ENCODE measurements around the gene HDAC1.
"Not testable (repeated sequence)": the region's sequence is repeated elsewhere in the genome, so short reads cannot be mapped to it uniquely, and the experiment has no call there.

HDAC1 gene

GRCh38 chr1:32274646-32275340, 17.1 kb upstream of the HDAC1 start:
- no peak for DNase-seq (ENCODE audit: low read depth)

GRCh38 chr1:32275424-32275823, 16.5 kb upstream of the HDAC1 start:
- DNase-seq (ENCODE audit: low read depth): no peak

DNA sequence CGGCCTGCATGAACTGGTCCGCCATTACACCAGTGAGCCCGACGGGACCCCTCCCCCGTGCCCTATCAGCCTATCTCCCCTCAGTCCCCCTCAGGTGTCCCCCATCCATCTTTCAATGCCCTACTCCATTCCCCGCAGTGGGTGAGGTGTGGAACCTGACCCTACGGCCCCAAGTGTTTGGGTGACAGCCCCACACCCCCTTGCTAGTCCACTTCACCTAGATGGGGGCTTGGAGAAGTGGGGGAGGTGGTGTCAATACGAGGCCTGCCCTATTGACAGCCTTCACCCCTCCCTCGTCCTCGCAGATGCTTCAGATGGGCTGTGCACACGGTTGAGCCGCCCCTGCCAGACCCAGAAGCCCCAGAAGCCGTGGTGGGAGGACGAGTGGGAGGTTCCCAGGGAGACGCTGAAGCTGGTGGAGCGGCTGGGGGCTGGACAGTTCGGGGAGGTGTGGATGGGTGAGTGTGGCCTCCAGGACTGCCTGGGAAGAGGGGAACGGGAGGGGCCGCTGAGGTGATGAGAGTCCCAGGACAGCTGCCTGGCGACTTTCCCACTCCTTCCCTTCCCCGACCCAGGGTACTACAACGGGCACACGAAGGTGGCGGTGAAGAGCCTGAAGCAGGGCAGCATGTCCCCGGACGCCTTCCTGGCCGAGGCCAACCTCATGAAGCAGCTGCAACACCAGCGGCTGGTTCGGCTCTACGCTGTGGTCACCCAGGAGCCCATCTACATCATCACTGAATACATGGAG, 15.7 kb upstream of the HDAC1 start:
- DNase-seq (ENCODE audit: low read depth): no peak

- DNase-seq (ENCODE audit: low read depth): not testable (repeated sequence)
Observed at GRCh38 chr1:32284777-32285176, 7.1 kb upstream of the HDAC1 start.

GRCh38 chr1:32285658-32286057, 6.2 kb upstream of the HDAC1 start:
- no peak for DNase-seq (ENCODE audit: low read depth)

DNA sequence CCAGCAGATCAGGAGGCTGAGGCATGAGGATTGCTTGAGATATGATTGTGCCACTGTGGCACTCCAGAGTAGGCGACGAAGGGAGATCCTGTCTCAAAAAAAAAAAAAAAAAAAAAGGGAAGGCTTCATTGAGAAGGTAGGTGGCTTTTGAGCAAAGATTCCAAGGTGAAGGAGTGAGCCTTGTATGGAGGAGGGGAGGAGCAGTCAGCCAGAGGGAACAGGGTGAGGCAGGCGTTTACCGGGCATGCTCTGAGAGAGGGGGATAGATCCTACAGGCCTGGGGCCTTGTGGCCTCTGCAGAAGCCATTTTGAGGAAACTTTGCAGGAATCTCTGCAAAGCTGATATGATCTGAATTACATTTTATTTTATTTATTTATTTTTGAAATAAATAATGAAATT, 5.1 kb upstream of the HDAC1 start:
- DNase-seq (ENCODE audit: low read depth): no peak

GRCh38 chr1:32289256-32289655, 2.6 kb upstream of the HDAC1 start:
- DNase-seq (ENCODE audit: low read depth): no peak

- no peak for DNase-seq (ENCODE audit: low read depth)
Observed at GRCh38 chr1:32291145-32291707, 657 bp upstream of the HDAC1 start.

DNA sequence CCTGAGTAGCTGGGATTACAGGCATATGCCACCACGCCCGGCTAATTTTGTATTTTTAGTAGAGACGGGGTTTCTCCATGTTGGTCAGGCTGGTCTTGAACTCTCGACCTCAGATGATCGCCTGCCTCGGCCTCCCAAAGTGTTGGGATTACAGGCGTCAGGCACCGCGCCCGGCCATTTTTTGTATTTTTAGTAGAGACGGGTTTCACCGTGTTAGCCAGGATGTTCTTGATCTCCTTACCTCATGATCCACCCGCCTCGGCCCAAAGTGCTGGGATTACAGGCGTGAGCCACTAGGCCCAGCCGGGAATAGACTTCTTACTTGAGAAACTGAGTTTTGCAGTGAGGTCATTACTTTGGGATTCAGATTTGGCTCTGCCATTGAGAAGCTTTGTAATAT, 6.3 kb downstream of the HDAC1 start:
- not testable (repeated sequence) for DNase-seq (ENCODE audit: low read depth)

GRCh38 chr1:32299327-32299726, 7.4 kb downstream of the HDAC1 start:
- no peak for DNase-seq (ENCODE audit: low read depth)

GRCh38 chr1:32303358-32303757, 11.5 kb downstream of the HDAC1 start:
- DNase-seq (ENCODE audit: low read depth): no peak

DNA sequence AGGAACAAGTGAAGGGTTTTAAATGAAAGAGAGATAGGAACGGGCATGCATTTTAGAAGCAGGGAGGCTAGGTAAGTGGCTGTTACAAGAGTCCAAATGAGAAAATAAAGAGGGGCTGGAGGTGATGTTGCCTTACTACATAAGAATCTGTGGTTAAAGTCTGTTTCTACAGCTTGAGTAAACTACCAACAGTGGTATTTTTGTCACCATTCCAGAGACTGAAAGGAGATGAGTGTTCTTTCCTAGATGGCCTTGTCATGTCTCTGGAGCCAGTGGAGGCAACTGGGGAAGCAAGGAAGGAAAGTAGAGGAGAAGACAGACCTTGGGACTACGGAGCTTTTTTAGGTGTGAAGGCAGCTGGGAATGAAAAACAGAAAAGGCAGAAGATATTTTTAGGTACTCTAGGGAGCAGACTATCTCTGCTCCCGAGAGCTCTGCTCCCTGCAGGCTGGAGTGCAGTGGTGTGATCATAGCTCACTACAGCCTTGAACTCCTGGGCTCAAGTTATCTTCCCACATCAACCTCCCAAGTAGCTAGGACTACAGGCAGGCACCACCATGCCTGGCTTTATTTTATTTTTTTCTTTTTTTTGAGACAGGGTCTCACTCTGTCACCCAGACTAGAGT, 12.2 kb downstream of the HDAC1 start:
- DNase-seq (ENCODE audit: low read depth): no peak

DNA sequence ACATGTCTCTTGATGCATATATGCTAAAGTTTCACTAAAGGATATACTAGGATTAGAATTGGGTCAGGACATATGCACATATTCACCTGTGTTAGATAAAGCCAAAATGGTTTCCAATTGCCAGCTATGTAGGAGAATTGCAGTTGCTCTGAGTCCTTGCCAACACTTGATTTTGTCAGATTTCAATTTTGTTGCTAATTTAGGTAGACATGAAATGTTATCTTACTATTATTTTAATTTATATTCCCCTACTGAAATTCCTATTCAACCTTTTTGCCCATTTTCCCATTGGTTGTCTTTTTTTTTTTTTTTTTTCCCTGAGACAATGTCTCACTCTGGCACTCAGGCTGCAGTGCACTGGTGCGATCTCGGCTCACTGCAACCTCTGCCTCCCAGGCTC, 13.4 kb downstream of the HDAC1 start:
- no peak for DNase-seq (ENCODE audit: low read depth)

DNA sequence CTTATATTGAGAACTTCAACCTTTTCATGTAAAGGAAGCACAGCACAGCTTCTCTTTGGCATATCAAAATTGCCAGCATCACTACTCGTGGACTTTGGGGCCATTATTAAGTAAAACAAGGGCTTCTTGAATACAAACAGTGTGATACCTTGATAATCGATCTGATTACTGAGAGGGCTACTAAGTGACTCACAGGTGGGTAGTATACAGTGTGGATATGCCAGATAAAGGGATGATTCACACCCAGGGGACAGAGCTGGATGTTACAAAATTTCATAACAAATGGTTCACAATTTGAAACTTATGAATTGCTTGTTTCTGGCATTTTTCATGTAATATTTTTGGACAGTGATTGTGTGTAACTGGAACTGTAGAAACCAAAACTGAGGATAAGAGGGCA, 15.4 kb downstream of the HDAC1 start:
- DNase-seq (ENCODE audit: low read depth): no peak

DNA sequence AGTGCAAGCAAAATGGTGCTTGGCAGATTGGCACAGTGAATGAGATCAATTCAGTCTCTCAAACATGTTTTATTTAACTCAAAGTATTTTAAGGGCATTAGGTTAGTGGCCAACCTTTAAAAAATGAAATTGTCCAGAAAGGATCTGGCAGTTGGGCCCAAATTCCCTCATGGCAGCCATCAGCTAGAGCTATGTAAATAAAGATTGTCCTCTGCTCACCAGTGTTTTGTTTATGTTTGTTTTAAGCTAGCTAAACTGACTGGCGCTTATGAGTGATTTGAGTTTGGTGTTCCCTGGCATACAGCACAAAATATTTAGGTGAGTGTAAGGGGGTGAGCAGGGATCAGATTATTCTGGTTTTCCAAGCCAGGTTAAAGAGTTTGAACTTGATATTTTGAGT, 18.1 kb downstream of the HDAC1 start:
- no peak for DNase-seq (ENCODE audit: low read depth)

GRCh38 chr1:32311709-32312393, 20.0 kb downstream of the HDAC1 start:
- DNase-seq (ENCODE audit: low read depth): no peak

DNA sequence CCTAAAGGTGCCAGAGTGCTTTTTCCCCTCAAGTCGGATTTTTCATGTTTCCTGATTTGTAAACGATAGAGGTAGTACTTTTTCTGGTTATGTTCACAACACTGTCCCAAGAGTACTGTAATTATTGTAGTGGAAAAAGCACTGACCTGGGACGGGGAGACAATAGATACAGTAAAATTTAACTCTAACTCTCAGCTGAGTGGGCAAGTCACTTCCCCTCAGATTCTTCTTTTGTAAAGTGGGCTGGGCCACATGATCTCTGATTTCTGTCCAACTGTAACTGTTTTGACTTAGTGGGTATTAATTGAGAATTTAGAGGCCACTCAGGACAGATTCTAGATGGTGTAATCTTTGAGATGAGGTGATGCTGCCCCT, 25.0 kb downstream of the HDAC1 start:
- no peak for DNase-seq (ENCODE audit: low read depth)

DNA sequence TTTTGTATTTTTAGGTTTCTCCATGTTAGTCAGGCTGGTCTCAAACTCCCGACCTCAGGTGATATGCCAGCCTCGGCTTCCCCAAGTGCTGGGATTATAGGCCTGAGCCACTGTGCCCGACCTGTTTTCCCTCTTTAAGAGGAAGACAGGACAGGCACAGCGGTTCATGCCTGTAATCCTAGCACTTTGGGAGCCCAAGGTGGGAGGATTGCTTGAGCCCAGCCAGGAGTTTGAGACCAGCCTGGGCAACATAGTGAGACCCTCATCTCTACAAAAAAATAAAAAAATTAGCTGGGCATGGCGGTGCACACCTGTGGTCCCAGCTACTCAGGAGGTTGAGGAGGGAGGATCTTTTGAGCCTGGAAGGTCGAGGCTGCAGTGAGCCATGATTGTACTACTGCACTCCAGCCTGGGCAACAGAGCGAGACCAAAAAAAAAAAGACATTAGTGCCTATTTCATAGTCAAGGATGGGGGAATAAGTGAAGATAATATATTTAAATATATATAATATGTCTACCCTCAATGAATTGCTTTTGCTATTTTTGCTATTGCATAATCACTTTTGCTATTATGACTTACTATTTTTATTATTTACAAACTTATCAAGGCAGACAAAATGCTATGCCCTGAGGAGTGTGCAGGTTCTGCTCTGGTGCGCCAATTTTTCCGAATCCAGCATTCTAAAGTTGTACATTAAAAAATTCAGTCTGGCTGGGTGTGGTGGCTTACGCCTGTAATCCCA, 26.4 kb downstream of the HDAC1 start:
- DNase-seq (ENCODE audit: low read depth): no peak

- no peak for DNase-seq (ENCODE audit: low read depth)
Observed at GRCh38 chr1:32321712-32322291, 29.9 kb downstream of the HDAC1 start.

DNA sequence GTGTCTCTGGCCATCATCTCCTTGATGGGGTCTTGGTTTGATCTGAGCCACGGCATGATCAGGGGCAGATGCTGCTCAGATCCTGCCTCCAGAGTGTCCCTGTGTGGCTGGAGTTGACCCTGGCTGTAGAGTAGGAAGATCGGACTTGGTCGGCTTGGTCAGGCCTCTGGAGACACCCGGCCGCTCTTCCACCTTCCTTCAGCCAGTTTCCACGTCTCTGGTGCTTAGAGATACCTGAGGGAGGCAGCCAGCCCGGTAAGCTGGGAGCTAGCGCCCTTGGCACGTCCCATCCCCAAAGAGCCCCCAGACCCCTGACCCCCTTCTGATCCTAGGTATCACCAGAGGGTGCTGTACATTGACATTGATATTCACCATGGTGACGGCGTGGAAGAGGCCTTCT, 35.3 kb downstream of the HDAC1 start:
- no peak for DNase-seq (ENCODE audit: low read depth)

DNA sequence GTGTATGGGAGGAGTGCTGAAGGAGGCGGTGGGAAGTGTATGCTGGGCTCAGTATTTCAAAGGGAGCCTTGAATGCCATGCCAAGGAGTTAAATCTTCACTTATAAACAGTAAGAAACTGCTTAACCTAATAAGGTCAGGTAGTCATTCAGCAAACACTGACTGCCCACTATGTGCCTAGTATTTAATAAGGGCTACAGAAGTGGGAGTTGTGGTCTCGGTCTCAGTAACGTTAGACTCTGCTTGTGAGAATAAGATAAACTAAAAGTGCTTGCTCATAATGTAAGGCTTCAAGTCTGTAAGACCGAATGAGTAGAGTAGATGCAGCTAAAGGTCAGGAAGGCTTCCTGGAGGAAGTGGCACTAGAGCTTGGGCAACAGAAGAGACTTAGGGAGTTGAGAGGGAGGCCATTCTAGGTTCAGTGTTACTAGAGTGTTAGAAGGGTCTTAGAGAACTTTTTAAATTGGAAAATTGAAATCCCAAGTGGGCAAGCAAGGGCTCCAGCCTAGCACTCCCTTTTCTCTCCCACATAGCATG, 38.1 kb downstream of the HDAC1 start:
- DNase-seq (ENCODE audit: low read depth): no peak

Measured in stimulated activated CD8-positive, alpha-beta memory T cell treated with anti-CD3 and anti-CD28 coated beads, Interleukin-12 subunit alpha, Interleukin-12 subunit beta, amount 100 ng/mL, for 1 hour (primary cell).